ENCODE measurements around the gene FBXL4.

FBXL4 gene

GRCh38 chr6:98844244-98845210 is 103.2 kb downstream of the FBXL4 start:
- Mint-ChIP-seq H3K27me3 (peaks cover 96% of the 10 kb centered on the region), H3K36me3 (ENCODE audit: low read depth) (no peaks in the 10 kb centered on the region), H3K4me3 (no peak overlapping the region), H3K9me3 (no peaks in the 10 kb centered on the region), H3K27ac (no peak overlapping the region), H3K4me1 (ENCODE audit: low read depth) (peaks cover 29% of the 10 kb centered on the region)
- intact Hi-C loops (cut with micrococcal nuclease): loop anchor here (1.0 to 5.0 kb wide), 4 partner anchors 275 to 1777 kb away; no protein-coding TSS in a partner anchor

GRCh38 chr6:98843271-98844243 is 104.2 kb downstream of the FBXL4 start:
- peaks cover 20% of the 10 kb centered on the region for H3K4me1 Mint-ChIP-seq (ENCODE audit: low read depth)
- peaks cover 93% of the 10 kb centered on the region for H3K27me3 Mint-ChIP-seq
- no peak overlapping the region for H3K27ac Mint-ChIP-seq
- H3K36me3 Mint-ChIP-seq (ENCODE audit: low read depth): no peaks in the 10 kb centered on the region
- H3K9me3 Mint-ChIP-seq: no peaks in the 10 kb centered on the region
- intact Hi-C loops (cut with micrococcal nuclease): loop anchor here (2.0 kb wide), 1 partner anchor 1345 kb away; no protein-coding TSS in a partner anchor
- no peak overlapping the region for H3K4me3 Mint-ChIP-seq

GRCh38 chr6:98842342-98843180 is 105.2 kb downstream of the FBXL4 start:
- intact Hi-C loops (cut with micrococcal nuclease): no loop called here
- Mint-ChIP-seq H3K4me1 (ENCODE audit: low read depth) (peaks cover 12% of the 10 kb centered on the region), H3K4me3 (no peak overlapping the region), H3K27me3 (peaks cover 92% of the 10 kb centered on the region), H3K9me3 (no peaks in the 10 kb centered on the region), H3K27ac (no peak overlapping the region), H3K36me3 (ENCODE audit: low read depth) (no peaks in the 10 kb centered on the region)

- Mint-ChIP-seq H3K27me3 (peaks cover 92% of the 10 kb centered on the region), H3K27ac (no peak overlapping the region), H3K36me3 (ENCODE audit: low read depth) (no peaks in the 10 kb centered on the region), H3K4me1 (ENCODE audit: low read depth) (peaks cover 16% of the 10 kb centered on the region), H3K4me3 (no peak overlapping the region), H3K9me3 (no peaks in the 10 kb centered on the region)
- intact Hi-C loops (cut with micrococcal nuclease): no loop called here
These were observed 106.0 kb downstream of the FBXL4 start for GRCh38 chr6:98841621-98842341.

- Mint-ChIP-seq H3K27me3 (peaks cover 92% of the 10 kb centered on the region), H3K4me1 (ENCODE audit: low read depth) (peaks cover 21% of the 10 kb centered on the region), H3K36me3 (ENCODE audit: low read depth) (no peaks in the 10 kb centered on the region), H3K4me3 (no peak overlapping the region), H3K27ac (no peak overlapping the region), H3K9me3 (no peaks in the 10 kb centered on the region)
- intact Hi-C loops (cut with micrococcal nuclease): no loop called here
These were observed 106.7 kb downstream of the FBXL4 start for GRCh38 chr6:98840996-98841513.

GRCh38 chr6:98840385-98840784 is 107.4 kb downstream of the FBXL4 start:
- Mint-ChIP-seq H3K27ac (no peak overlapping the region), H3K4me1 (ENCODE audit: low read depth) (peaks cover 21% of the 10 kb centered on the region), H3K4me3 (no peak overlapping the region), H3K27me3 (peaks cover 92% of the 10 kb centered on the region), H3K36me3 (ENCODE audit: low read depth) (no peaks in the 10 kb centered on the region), H3K9me3 (no peaks in the 10 kb centered on the region)
- intact Hi-C loops (cut with micrococcal nuclease): no loop called here

GRCh38 chr6:98839781-98840361 is 107.9 kb downstream of the FBXL4 start:
- Mint-ChIP-seq H3K4me3 (no peak overlapping the region), H3K4me1 (ENCODE audit: low read depth) (peaks cover 20% of the 10 kb centered on the region), H3K9me3 (no peaks in the 10 kb centered on the region), H3K27ac (no peak overlapping the region), H3K27me3 (peaks cover 91% of the 10 kb centered on the region), H3K36me3 (ENCODE audit: low read depth) (no peaks in the 10 kb centered on the region)
- intact Hi-C loops (cut with micrococcal nuclease): no loop called here

GRCh38 chr6:98838975-98839374 is 108.8 kb downstream of the FBXL4 start:
- intact Hi-C loops (cut with micrococcal nuclease): no loop called here
- Mint-ChIP-seq H3K4me1 (ENCODE audit: low read depth) (peaks cover 29% of the 10 kb centered on the region), H3K36me3 (ENCODE audit: low read depth) (no peaks in the 10 kb centered on the region)

GRCh38 chr6:98838032-98838431 is 109.7 kb downstream of the FBXL4 start:
- Mint-ChIP-seq H3K27me3 (peaks cover 91% of the 10 kb centered on the region), H3K27ac (no peak overlapping the region), H3K4me1 (ENCODE audit: low read depth) (peaks cover 34% of the 10 kb centered on the region), H3K9me3 (no peaks in the 10 kb centered on the region), H3K4me3 (no peak overlapping the region), H3K36me3 (ENCODE audit: low read depth) (no peaks in the 10 kb centered on the region)
- intact Hi-C loops (cut with micrococcal nuclease): no loop called here

More at GRCh38 chr6:98838975-98839374, 108.8 kb downstream of the FBXL4 start:
- peaks cover 90% of the 10 kb centered on the region for H3K27me3 Mint-ChIP-seq
- H3K9me3 Mint-ChIP-seq: no peaks in the 10 kb centered on the region
- no peak overlapping the region for H3K4me3 Mint-ChIP-seq
- no peak overlapping the region for H3K27ac Mint-ChIP-seq

- intact Hi-C loops (cut with micrococcal nuclease): no loop called here
- Mint-ChIP-seq H3K27me3 (peaks cover 91% of the 10 kb centered on the region), H3K4me3 (no peak overlapping the region), H3K36me3 (ENCODE audit: low read depth) (no peaks in the 10 kb centered on the region), H3K9me3 (no peaks in the 10 kb centered on the region), H3K27ac (no peak overlapping the region), H3K4me1 (ENCODE audit: low read depth) (peaks cover 42% of the 10 kb centered on the region)
These were observed 110.5 kb downstream of the FBXL4 start for GRCh38 chr6:98836962-98837944.

GRCh38 chr6:98836025-98836961 is 111.5 kb downstream of the FBXL4 start:
- H3K27me3 Mint-ChIP-seq: peaks cover 93% of the 10 kb centered on the region
- no peaks in the 10 kb centered on the region for H3K36me3 Mint-ChIP-seq (ENCODE audit: low read depth)
- peaks cover 49% of the 10 kb centered on the region for H3K4me1 Mint-ChIP-seq (ENCODE audit: low read depth)
- intact Hi-C loops (cut with micrococcal nuclease): no loop called here
- no peak overlapping the region for H3K4me3 Mint-ChIP-seq
- H3K27ac Mint-ChIP-seq: no peak overlapping the region
- H3K9me3 Mint-ChIP-seq: no peaks in the 10 kb centered on the region

Data from dendritic cell treated with granulocyte-macrophage colony-stimulating factor and Interleukin-4, amounts not matched to agents 40 ng/mL and 50 ng/mL, for 4 days (primary cell).